Hematopoietic multipotent progenitor cell treated with erythropoietin and hydrocortisone succinate and interleukin-3 and kit ligand, for 15 days (in vitro differentiated cells): ENCODE results near the gene PHLPP1.

Source experiments
- DNase-seq: peaks from one replicate; pipeline ENCODE4 v3.0.0-alpha.2; 2015; ENCODE audit warnings: low spot score

The PHLPP1 gene

DNA sequence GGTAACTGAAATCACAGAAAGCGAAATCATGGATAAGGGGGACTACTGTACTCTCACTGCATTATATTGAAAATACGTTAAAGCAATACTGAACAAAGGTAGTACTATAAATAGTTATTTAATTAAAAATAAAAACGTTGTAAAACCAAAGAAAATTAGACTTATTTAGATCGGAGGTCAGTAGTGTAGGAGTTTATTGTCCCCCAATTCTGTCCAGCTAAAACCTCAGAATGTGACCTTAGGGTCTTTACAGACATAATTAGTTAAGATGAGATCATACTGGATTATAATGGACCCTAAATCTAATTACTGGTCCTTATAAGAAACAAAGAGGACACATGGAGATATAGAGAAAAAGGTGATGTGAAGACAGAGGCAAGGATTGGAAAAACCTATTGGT, 95.3 kb downstream of the PHLPP1 start:
- DNase-seq, result no peak

DNA sequence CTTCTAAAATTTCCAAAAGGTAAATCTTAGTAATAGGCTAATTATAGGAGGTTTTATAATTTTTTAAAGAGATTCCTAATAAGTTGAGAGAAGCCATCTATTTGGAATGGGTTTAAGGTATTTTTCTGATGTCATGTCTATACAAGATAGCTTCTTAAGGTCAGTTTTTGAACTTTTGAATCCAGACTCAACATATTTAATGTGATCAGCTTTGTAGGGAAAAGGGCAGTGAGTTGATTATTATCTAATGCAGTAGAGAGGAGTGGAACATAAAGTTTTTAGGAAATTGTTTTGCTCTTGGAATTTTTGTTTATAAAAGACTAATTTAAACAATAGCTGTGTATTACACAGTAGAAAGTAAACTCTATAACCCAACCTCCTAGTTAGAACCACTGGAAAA, 96.3 kb downstream of the PHLPP1 start:
- DNase-seq, result no peak

DNA sequence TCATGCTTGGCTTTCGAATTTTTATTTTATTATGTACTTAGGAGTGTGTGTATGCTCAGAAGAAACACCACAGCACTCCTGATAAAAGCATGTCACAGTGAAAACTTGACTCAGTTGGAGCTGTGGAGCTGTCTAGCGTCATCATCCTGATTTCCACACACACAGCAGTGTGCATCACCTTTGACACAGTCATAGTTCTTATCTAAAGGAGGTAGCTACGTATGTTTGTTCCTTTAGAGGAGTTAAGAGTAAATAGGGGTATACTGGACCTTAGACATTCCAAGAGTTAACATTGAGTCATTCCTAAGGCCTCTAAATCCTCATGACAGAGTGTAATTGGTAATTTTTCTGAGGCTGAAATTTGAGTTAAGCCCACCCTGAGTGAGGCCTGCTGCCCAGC, 96.9 kb downstream of the PHLPP1 start:
- DNase-seq, result no peak

DNA sequence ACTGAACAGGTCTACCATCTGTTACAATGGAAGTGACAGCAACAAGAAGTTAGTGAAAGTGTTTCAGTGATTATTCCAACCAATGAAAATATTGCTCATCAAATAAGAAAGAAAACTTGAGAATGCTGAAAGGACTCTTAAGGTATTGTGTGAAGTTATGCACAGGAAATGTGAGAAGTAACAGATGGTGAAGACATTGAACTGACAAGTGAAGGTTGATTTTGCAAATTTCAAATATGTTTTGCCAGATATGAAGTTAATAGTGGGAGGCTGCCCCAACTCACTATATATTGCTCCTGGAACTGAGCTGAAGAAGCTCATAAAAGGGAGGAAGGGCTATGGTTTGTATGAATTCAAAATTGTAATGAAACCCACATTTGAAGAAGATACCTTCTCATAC, 97.5 kb downstream of the PHLPP1 start:
- DNase-seq, result no peak

DNA sequence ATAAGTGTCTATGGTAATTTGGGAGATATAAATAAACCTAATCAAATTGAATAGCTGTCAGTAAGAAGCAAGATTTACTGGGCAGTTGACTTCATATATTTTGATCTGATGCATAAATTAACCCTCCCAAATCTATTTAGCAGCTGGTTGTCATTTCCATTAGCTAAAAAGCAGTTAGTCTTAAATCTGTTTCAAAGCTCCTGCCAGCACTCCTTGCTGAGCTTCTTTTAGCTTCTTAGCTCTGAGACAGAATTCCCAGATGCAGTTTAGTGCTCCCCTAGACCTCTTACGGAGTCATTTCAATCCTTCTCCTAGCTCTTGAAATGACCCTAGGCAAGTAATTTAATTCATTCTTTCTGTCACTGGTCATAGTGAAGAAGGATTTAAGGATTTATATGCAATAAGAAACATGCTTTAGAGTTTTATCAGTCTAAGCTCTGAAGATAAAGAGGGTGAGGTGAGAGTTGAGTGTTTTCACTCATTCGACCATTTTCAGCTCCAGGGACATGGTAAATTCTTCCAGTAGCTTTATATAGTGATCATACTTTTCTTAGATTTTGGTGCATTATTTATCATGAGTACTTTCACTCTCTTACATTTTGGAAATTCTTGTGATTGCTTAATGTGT, 98.9 kb downstream of the PHLPP1 start:
- DNase-seq, result no peak

DNA sequence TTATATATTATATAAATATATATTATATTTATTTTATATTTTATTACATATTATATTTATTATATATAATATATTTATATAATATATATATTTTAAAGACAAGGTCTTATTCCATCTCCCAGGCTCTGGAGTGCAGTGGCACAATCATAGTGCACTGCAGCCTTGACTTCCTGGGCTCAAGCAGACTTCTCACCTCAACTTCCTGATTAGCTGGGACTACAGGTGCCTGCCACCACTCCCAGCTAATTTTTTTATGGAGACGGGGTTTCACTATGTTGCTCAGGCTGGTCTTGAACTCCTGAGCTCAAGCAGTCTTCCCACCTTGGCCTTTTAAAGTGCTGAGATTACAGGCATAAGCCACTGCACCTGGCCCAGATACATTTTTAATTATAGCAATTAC, 110.0 kb downstream of the PHLPP1 start:
- no peak for DNase-seq

DNA sequence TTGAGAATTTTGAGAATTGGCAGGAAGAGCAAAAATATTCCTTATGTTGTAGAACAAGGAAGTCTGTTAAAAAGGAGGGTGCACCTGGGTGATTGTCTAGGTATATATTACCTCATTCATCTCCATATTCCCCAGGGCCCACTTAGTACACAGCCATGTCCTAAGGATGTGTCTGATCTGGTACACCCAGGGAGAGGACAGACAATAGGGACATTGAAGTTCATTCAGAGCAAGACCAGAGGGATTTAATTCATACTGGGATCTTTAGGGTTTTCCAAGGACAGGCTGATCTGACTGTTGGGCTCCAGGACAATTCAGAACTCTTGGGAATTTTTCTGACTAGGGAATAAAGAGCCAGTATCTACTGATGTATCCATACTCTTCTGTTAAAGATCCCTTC, 112.1 kb downstream of the PHLPP1 start:
- no peak for DNase-seq

DNA sequence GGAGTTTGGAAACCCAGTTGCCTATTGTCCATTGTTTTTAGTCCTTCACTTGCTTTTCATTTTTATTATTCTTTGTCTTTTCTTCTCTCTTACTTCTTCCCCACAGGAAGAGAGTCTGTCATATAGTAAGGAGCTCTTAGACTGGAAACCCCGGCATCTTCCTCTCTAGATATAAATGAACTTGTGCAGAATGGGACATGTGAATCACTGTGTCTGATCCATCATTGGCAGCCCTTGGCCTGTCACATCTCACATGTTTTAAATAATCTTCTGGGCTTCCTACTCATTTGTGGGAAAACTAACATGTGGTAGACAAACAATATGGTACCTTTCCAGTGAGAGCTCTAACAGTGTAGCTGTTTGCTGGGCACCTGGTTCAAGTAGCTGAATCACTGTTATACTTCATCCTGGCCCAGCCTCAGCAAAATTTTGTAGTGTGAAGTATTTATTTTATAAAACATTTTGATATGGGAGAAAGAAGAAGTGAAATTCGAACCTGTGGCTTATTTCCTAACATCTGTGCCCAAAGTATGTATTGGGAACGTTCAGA, 112.8 kb downstream of the PHLPP1 start:
- DNase-seq, result no peak

DNA sequence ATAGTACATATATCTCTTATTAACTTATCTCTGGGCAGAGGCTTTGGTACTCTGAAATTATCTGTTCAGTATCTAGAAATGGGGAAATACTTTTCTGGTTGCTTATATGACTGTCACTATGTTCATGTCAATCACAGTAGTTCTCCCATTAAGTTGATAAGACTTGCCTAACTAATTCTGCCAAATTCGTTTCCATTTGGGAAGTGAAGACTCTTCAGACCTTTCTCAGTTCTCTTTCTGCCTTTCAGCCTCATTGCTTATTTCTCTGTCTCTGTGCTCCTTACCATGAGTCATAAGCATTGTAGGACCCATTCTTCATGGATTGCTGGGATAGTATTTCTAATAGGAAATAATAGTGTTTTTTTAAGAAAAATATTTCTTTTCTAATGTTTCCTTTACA, 113.5 kb downstream of the PHLPP1 start:
- DNase-seq, result no peak

DNA sequence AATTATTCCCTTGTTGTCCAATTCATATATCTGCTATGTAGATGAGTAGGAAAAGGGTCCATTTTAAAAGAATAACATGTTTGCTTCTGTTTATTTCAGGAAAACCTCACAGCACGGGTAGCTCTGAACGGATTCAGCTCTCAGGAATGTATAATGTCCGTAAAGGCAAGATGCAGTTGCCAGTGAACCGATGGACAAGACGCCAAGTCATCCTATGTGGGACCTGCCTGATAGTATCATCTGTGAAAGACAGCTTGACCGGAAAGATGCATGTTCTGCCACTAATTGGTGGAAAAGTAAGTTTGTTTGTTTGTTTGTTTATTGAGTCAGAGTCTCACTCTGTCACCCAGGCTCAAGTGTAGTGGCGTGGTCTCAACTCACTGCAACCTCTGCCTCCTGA, 114.6 kb downstream of the PHLPP1 start:
- DNase-seq, result no peak

DNA sequence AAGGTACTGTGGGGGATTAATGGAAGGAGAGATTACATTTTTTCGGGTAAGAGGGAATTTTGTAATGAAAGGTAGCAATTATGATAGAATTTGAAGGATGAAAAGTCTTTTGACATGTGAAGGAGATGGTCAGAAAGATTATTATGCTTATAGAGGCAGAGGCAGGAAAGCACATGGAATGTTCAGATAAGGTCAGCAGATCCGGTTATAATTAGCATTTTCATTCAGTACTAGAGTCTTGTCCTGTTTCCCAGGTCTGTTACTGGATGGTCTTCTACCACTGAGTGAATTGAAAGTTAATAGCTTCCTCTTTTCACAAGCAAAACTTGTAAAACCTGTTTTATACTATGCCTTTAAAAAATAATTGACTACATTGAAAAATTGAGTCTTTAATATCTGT, 116.9 kb downstream of the PHLPP1 start:
- DNase-seq, result no peak

DNA sequence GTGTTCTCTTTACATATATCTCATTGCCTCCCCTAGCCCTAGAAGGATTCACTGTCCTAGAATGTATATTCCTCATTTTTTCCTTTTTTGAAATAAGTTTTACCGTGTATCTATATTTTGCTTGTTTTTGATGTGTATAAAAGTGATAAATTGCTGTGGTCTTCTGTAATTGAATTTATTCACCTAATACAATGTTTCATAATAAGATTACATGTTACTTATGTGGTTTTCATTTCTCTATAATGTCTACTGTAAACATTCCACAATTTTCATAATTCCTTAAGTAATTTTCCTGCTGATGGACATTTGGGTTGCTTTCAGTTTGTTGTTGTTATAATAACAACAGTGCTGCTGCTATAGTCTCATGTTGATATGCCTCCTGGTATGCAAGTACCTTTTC, 118.2 kb downstream of the PHLPP1 start:
- DNase-seq, result no peak

DNA sequence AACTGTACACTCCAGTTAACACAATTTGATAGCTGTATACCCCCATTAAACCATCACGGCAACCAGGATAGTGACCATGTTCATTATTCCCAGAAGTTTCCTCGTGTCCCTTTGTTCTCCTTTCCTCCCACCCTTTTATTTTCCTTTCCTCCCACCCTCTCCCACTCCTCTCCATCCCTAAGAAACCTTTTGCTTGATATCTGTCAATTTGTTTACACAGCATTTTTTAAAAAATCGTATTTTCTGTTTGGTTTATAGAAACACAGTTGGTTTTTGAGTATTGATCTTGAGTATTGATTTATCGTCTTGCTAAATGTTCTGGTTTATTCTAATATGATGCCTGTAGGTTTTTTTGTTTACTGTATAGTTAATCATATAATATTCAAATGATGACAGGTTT, 119.4 kb downstream of the PHLPP1 start:
- DNase-seq, result no peak

DNA sequence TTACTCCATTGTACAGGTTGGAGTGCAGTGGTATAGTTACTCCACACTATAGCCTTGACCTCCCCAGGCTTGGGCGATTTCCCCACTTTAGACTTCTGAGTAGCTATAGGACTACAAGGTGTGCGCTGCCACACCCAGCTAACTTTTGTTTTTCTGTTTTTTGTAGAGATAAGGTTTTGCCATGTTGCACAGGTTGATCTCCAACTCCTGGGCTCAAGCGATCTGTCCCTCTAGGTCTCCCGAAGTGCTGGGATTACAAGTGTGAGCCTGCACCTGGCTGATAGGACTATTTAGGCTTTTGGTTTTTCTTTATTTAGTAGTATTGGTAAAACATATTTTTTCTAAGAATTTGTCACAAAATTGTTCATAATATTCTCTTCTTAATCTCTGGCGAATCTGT, 121.7 kb downstream of the PHLPP1 start:
- DNase-seq, result no peak

DNA sequence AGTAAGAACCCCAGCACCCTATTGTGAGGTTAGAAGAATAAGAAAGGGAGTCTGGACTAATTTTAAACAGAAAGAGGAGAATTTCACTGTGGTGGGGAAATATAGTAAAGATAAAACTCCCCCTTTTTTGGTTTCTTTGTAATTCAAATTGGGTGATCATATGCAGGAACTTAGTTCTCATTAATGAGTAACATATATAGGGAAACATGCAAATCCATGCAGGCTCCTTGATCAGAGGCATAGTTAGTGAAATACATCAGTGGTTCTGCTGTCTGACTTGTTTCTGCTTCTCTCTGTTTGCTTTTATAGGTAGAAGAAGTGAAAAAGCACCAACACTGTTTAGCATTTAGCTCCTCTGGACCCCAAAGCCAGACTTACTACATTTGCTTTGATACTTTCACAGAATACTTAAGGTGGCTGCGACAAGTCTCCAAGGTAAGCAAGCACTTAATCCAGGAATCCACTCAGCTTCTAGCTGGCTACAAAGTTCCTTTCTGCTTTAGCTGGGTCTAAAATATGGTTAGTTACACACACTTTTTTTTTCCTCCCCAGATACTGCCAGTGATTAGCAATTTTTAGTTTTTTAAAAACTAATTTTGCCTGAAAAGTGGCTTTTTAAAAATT, 123.2 kb downstream of the PHLPP1 start:
- no peak for DNase-seq

DNA sequence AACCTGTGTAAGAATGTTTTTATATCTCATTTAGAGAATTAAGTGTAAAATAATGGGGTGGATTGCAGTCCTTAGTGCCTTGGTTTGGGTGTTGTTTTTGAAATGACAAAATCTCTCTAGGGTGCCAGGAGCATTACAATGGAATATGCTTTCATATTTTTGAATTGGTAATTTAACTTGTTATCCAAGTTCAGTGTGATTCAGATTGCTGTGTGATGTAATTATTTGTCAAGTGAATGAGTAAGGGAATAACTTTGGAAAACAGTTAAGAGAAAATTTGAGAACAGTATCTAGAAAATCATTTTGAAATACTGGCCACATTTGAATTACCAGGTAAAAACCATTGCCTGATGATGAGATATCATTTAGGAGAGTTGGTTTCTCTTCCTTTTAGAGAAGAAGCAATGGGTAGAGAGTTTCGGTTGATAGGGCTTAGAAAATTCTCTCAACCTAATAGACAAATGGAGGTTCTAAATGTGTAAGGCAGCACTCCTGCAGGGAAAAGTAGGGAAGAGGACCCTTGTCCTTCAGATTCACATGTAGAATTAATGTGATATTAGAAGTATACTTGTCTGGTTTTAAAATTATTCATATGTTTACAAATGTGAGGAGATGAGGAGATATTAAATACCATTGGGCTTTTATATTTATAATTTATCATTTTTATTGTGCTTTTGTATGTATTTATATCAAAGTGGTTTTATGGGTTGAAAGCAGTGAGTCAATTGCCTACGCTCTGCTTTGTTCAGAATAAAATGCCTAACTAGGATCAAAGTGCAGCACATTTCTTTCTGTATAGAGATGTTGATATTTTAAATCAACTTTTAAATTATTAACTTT, 124.8 kb downstream of the PHLPP1 start:
- no peak for DNase-seq

DNA sequence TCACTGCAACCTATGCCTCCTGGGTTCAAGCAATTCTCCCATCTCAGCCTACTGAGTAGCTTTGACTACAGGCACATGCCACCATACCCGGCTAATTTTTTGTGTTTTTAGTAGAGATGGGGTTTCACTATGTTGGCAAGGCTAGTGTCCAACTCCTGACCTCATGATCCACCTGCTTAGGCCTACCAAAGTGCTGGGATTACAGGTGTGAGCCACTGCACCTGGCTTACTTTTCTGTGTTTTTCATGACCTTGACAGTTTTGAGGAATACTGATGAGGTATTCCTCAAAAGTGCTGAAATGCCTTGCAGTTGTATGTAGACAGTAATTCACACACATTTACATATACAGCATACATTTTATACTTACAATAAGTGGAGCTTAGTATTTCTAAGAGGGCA, 126.1 kb downstream of the PHLPP1 start:
- DNase-seq, result no peak

DNA sequence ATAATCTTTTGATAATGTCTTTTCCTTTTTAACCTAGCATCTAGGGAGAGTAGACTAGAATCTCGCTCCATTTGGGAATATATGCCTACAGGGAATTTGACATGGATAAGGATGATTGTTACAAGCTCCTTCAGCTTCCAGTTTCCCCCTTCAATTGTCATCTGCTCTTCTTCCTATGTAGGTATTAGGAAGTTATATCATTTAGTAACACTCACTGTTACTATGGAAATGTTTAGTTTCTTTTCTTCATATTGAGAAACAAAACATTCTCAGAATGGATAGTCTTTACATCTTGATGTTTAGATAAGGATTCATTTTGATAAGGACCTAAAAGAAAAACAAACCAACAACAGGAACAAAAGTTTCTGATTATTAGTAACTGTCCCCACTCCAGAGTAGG, 127.6 kb downstream of the PHLPP1 start:
- no peak for DNase-seq

DNA sequence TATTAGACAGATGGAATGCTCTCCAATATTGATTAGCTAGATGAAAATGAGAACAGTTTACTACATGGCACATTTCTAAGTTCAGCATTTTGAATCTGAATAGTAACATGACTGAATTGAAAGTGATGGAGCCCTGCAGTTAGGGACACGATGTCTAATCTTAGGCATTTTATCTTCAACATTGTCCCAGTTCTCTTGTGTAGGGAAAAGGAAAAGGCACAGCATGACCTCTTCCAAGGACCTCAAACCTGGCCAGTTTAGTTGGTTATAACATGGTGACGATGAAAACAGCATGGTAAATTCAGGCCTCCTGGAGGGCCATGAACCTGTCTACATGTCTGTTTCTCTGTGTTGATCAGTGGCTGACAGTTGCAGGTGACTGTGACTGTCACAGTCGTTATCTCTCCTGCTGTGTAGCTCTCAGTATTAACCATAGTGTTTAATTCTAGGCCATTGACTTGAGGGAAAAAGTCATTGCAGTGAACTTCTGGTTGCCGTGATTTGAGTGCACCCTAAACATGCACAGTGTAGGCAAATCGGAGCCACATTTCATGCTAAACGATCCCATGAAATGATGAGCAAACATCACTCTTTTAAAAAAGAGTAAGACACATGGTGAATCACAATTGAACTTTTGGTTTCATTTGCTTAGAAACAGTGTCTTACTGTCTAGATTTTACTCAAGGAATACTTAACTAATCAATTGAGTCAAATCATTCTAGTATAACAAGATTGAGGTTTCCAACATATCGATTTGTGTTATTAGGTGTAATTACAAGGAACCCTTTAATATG, 129.7 kb downstream of the PHLPP1 start:
- DNase-seq, result no peak

DNA sequence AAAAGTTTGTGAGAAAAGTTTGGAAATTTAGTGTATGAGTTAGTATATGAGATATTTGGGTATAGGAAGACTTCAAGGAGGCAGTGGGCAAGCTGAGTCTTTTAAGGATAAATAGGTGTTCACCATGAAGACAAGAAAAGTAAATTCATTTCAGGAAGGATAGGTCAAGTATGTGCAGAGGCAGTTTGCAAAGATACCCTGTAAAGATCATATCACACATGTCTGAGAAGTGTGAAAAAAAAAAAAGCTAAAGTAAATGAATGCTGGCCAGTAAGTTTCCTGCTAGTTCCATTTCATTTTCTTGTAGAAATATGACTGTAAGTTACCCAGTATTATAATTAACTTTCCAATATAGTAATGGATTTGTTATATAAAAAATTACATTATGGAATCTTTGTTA, 131.0 kb downstream of the PHLPP1 start:
- DNase-seq, result no peak

DNA sequence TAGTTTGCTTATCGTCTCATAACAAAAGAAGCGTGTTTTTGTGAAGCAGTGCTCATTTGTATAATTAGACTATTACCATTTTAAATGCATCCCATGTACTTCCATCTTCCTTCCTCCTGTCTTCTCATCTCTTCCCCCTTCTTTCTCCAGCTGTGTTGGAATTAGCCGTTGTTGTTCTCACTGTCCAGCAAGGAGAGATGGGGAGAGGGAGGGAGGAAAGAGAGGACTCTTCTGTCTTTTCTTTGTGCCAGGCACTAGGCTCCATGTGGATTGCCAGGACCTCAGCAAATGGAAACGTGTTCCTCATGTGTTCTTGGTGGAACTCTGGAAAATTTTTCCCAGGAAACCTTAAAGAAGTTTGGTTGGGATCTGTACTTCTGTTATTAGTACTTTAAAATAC, 131.7 kb downstream of the PHLPP1 start:
- no peak for DNase-seq

DNA sequence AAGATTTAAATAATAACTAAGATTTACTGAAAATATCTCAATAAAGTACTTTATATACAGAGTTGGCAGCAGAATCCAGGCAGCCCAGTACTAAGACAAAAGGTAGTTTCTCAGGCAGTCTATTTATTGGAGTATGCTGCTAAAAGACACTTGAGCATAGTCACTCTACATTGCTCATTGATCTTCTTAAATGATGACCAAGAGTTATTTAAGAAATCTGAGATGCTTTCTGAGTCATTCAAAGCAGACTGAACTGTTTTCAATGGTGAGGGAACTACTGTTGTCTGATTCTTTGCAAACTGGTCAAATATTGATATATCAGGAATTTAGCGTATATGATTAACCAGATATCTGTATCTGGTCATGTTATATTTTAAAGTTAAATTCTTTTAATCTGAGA, 133.6 kb downstream of the PHLPP1 start:
- no peak for DNase-seq
